HG02840 (cell line): ENCODE data around the gene SOX13.

Source experiments
- ATAC-seq: cut with Tn5 transposase; IDR thresholded peaks from one replicate; pipeline ENCODE4 v1.9.1; 2021; ENCODE audit warnings: mild to moderate bottlenecking, moderate library complexity, moderate number of reproducible peaks; ENCODE audit not compliant: unreplicated experiment, low FRiP score

The SOX13 gene

GRCh38 chr1:204103431-204103741 is 30.5 kb downstream of the SOX13 start:
- ATAC-seq: no peak

GRCh38 chr1:204104331-204105130 is 31.6 kb downstream of the SOX13 start:
- no peak for ATAC-seq

GRCh38 chr1:204105131-204105515 is 32.2 kb downstream of the SOX13 start:
- no peak for ATAC-seq

GRCh38 chr1:204106825-204107224 is 33.9 kb downstream of the SOX13 start:
- no peak for ATAC-seq

- ATAC-seq: no peak
Observed at GRCh38 chr1:204107892-204108291, 35.0 kb downstream of the SOX13 start.

GRCh38 chr1:204108312-204109141 is 35.6 kb downstream of the SOX13 start:
- no peak for ATAC-seq

- ATAC-seq: no peak
Observed at GRCh38 chr1:204110894-204111633, 38.1 kb downstream of the SOX13 start.

GRCh38 chr1:204112876-204113730 is 40.2 kb downstream of the SOX13 start:
- no peak for ATAC-seq

- ATAC-seq: no peak
Observed at GRCh38 chr1:204113896-204114295, 41.0 kb downstream of the SOX13 start.

GRCh38 chr1:204114606-204115005 is 41.7 kb downstream of the SOX13 start:
- no peak for ATAC-seq

- ATAC-seq: no peak
Observed at GRCh38 chr1:204115116-204115515, 42.2 kb downstream of the SOX13 start.

- ATAC-seq: no peak
Observed at GRCh38 chr1:204116539-204116938, 43.6 kb downstream of the SOX13 start.

GRCh38 chr1:204121840-204122555 is 49.1 kb downstream of the SOX13 start:
- no peak for ATAC-seq

- no peak for ATAC-seq
Observed at GRCh38 chr1:204123376-204123775, 50.5 kb downstream of the SOX13 start.

GRCh38 chr1:204124639-204125038 is 51.7 kb downstream of the SOX13 start:
- no peak for ATAC-seq

GRCh38 chr1:204125759-204126351 is 52.9 kb downstream of the SOX13 start:
- ATAC-seq: no peak

GRCh38 chr1:204126386-204126785 is 53.5 kb downstream of the SOX13 start:
- no peak for ATAC-seq

- no peak for ATAC-seq
Observed at GRCh38 chr1:204126956-204127355, 54.0 kb downstream of the SOX13 start.

- no peak for ATAC-seq
Observed at GRCh38 chr1:204127597-204128242, 54.8 kb downstream of the SOX13 start.
